HG03378 (cell line): ENCODE measurements around the gene RNF215.
"Not testable (repeated sequence)": the region's sequence is repeated elsewhere in the genome, so short reads cannot be mapped to it uniquely, and the experiment has no call there.

ENCODE experiments used
- ATAC-seq: cut with Tn5 transposase; IDR thresholded peaks from one replicate; pipeline ENCODE4 v1.9.1; 2021; ENCODE audit warnings: mild to moderate bottlenecking, moderate library complexity; ENCODE audit not compliant: unreplicated experiment

The RNF215 gene

GRCh38 chr22:30421695-30422480 is 34.7 kb upstream of the RNF215 start:
- ATAC-seq: no peak

- no peak for ATAC-seq
Observed at GRCh38 chr22:30420347-30421125, 33.3 kb upstream of the RNF215 start.

- ATAC-seq: no peak
Observed at GRCh38 chr22:30416837-30417236, 29.6 kb upstream of the RNF215 start.

- ATAC-seq: no peak
Observed at GRCh38 chr22:30416403-30416802, 29.2 kb upstream of the RNF215 start.

GRCh38 chr22:30414525-30415047 is 27.4 kb upstream of the RNF215 start:
- ATAC-seq: no peak

GRCh38 chr22:30413745-30414524 is 26.7 kb upstream of the RNF215 start:
- ATAC-seq: no peak

GRCh38 chr22:30413001-30413400 is 25.8 kb upstream of the RNF215 start:
- no peak for ATAC-seq

- no peak for ATAC-seq
Observed at GRCh38 chr22:30411780-30412179, 24.6 kb upstream of the RNF215 start.

- no peak for ATAC-seq
Observed at GRCh38 chr22:30408388-30409102, 21.3 kb upstream of the RNF215 start.

- no peak for ATAC-seq
Observed at GRCh38 chr22:30406400-30406799, 19.2 kb upstream of the RNF215 start.

GRCh38 chr22:30405731-30406130 is 18.5 kb upstream of the RNF215 start:
- ATAC-seq: no peak

GRCh38 chr22:30404307-30404706 is 17.1 kb upstream of the RNF215 start:
- no peak for ATAC-seq

GRCh38 chr22:30402766-30403104 is 15.5 kb upstream of the RNF215 start:
- ATAC-seq: not testable (repeated sequence)

GRCh38 chr22:30402028-30402765 is 15.0 kb upstream of the RNF215 start:
- ATAC-seq: no peak

- ATAC-seq: not testable (repeated sequence)
Observed at GRCh38 chr22:30401024-30401423, 13.8 kb upstream of the RNF215 start.

- ATAC-seq: no peak
Observed at GRCh38 chr22:30400159-30400558, 12.9 kb upstream of the RNF215 start.

- ATAC-seq: no peak
Observed at GRCh38 chr22:30399718-30400117, 12.5 kb upstream of the RNF215 start.

GRCh38 chr22:30398685-30399680 is 11.8 kb upstream of the RNF215 start:
- ATAC-seq: no peak
